LNCaP clone FGC (cell line): ENCODE measurements around the gene MSL2.
"Not testable (repeated sequence)": the region's sequence is repeated elsewhere in the genome, so short reads cannot be mapped to it uniquely, and the experiment has no call there.

Experiments used
- DNase-seq: peaks from one replicate; pipeline ENCODE4 v3.0.0-alpha.2; 2011; ENCODE audit warnings: low read depth
- H3K4me3 ChIP-seq: 2 replicates; pipeline ENCODE4 v1.5.1; 2011; ENCODE audit warnings: mild to moderate bottlenecking, low read depth, low read length, control low read depth
- CTCF ChIP-seq: IDR thresholded peaks from 2 replicates; pipeline ENCODE4 v1.5.1; 2012; ENCODE audit warnings: mild to moderate bottlenecking; ENCODE audit not compliant: control insufficient read depth, insufficient read depth; ENCODE audit errors: extremely low read depth

The MSL2 gene

GRCh38 chr3:136177876-136178275 lies 18.3 kb downstream of the MSL2 start:
- no peak overlapping the region for H3K4me3 ChIP-seq
- TF ChIP-seq CTCF = no peak
- no peak for DNase-seq

GRCh38 chr3:136173939-136174490 lies 22.1 kb downstream of the MSL2 start:
- H3K4me3 ChIP-seq = no peak overlapping the region
- DNase-seq = no peak
- TF ChIP-seq CTCF = no peak

GRCh38 chr3:136171097-136171542 lies 25.0 kb downstream of the MSL2 start:
- no peak for DNase-seq
- TF ChIP-seq CTCF = no peak
- no peak overlapping the region for H3K4me3 ChIP-seq

GRCh38 chr3:136168236-136168635 lies 27.9 kb downstream of the MSL2 start:
- not testable (repeated sequence) for DNase-seq, H3K4me3 ChIP-seq

GRCh38 chr3:136166507-136166906 lies 29.6 kb downstream of the MSL2 start:
- no peak overlapping the region for H3K4me3 ChIP-seq
- peak; percentile 70 for DNase-seq
- no peak for TF ChIP-seq CTCF

- DNase-seq, H3K4me3 ChIP-seq: not testable (repeated sequence)
These were observed 32.5 kb downstream of the MSL2 start for GRCh38 chr3:136163607-136164006.

GRCh38 chr3:136162322-136162721 lies 33.8 kb downstream of the MSL2 start:
- DNase-seq = no peak
- H3K4me3 ChIP-seq = no peak overlapping the region
- TF ChIP-seq CTCF = no peak

GRCh38 chr3:136161516-136161915 lies 34.6 kb downstream of the MSL2 start:
- DNase-seq = no peak
- H3K4me3 ChIP-seq = no peak overlapping the region
- no peak for TF ChIP-seq CTCF
